Activated naive CD8-positive, alpha-beta T cell treated with anti-CD3 and anti-CD28 coated beads, Interleukin-2, amount 10 ng/mL, durations not matched to agents 7 days and 5 days (primary cell): ENCODE measurements around the gene OR6C4. TPM values are rescaled to one million over a fixed set of nuclear protein-coding genes. Genes with fewer than 3 reads are reported as not detected.

Experiments
- total RNA-seq, 2 experiments: library from RNA; stranded (reverse); gene quantifications; one replicate each; pipeline ENCODE4 v1.2.3, GENCODE V29; 2021

Gene OR6C4
- total RNA-seq, 2 experiments from 2014 or later: not detected

Other genes starting within 250 kb of the OR6C4 start
- not detected for gene OR6C1, start 235.3 kb upstream of the OR6C4 start, total RNA-seq
- gene OR6C3, start 218.9 kb upstream of the OR6C4 start, total RNA-seq: not detected
- gene OR6C75, start 186.6 kb upstream of the OR6C4 start, total RNA-seq: not detected
- not detected for gene OR6C65, start 149.1 kb upstream of the OR6C4 start, total RNA-seq
- gene OR6C76, start 123.3 kb upstream of the OR6C4 start, total RNA-seq: not detected
- not detected for gene OR6C2, start 105.5 kb upstream of the OR6C4 start, total RNA-seq
- not detected for gene OR6C70, start 79.5 kb upstream of the OR6C4 start, total RNA-seq
- not detected for gene OR6C68, start 57.2 kb upstream of the OR6C4 start, total RNA-seq
- not detected for gene OR2AP1, start 22.9 kb downstream of the OR6C4 start, total RNA-seq
- not detected for gene OR10P1, start 87.3 kb downstream of the OR6C4 start, total RNA-seq
- 1 to 10 TPM; 4.1 to 4.2 TPM for gene ITGA7, start 158.3 kb downstream of the OR6C4 start, total RNA-seq
- 100 to 1,000 TPM; 116 to 135 TPM for gene BLOC1S1, start 166.4 kb downstream of the OR6C4 start, total RNA-seq
- gene RDH5, start 170.8 kb downstream of the OR6C4 start, total RNA-seq: 10 to 100 TPM; 19.0 to 21.2 TPM
- gene CD63, start 179.4 kb downstream of the OR6C4 start, total RNA-seq: 100 to 1,000 TPM; 150 to 165 TPM
- 10 to 100 TPM; 10.2 to 11.5 TPM for gene GDF11, start 193.5 kb downstream of the OR6C4 start, total RNA-seq